Skeletal muscle cell (primary cell): Measurements from ENCODE around the gene GMPR.

ENCODE experiments used
- DNase-seq: peaks from one replicate; pipeline ENCODE4 v3.0.0-alpha.2; 2010; ENCODE audit warnings: low read depth
- H3K4me3 ChIP-seq: 2 replicates; pipeline ENCODE4 v1.5.1; 2011; ENCODE audit warnings: low read depth, mild to moderate bottlenecking, control low read depth, low read length, moderate library complexity

Gene GMPR

DNA sequence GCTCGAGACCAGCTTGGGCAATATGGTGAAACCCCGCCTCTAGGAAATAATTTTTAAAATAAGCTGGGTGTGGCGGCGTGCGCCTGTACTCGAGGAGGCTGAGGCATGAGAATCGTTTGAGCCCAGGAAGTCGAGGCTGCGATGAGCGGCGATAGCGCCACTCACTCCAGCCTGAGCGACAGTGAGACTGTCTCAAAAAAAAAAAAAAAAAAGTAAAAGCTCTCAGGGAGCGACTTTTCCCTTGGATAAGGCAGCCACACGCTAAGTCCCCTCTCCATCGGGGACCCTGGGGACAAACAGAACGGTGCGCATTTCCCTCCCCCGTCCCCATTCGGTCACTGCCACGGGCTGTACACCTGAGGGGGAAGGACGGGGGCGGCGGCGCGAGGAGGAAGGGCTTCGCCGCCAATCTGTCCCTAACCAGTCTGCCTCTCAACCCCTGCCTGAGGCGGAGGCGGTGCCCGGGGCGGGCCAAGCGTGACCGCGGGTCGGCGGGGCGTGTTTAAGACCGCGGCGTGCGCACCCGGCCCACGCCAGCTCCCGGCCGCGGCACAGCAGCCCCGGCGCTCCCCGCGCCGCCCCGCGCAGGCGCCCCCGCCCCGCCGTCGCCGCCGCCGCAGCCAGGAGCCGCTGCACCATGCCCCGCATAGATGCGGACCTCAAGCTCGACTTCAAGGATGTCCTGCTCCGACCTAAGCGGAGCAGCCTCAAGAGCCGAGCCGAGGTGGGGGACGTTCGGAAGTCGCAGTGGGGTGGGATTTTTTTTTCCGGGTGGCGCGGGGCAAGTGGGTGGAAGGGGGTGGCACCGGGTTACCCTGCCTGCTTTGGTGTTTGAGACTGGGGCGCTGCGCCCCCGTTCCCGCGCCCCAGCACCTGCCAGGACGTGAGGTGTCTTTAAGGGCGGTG, at the start of gene GMPR:
Gene GMPR, plus strand, starts transcription at position 531 of the 906 bp plus-strand sequence. Its CDS starts 107 bp downstream, at position 638.
- DNase-seq: no peak
- H3K4me3 ChIP-seq: peak within 1 kb of the TSS; percentile 46

DNA sequence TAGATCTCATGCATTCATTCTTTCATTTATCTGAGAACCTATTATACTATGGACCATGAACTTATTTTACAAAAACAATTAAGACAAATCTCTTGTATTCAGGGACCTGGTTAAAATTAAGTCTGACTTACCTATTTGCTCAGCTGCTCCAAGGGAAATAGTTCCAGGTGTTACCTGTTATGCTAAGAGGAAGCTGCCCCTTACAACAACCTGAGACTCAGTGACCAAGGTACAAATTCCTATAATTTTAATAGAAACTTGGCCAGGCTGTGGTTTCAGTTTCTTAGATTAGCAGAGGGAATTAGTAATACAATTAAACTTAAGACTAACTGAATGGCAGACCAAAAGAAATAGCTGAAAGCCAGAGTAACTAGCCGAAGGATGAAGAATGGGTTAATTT, 48.2 kb upstream of the GMPR start:
- no peak for DNase-seq

GRCh38 chr6:16196260-16196983, 42.0 kb upstream of the GMPR start:
- DNase-seq: no peak
- H3K4me3 ChIP-seq: no peak overlapping the region

More for the DNA sequence above, 48.2 kb upstream of the GMPR start:
- no peak overlapping the region for H3K4me3 ChIP-seq

DNA sequence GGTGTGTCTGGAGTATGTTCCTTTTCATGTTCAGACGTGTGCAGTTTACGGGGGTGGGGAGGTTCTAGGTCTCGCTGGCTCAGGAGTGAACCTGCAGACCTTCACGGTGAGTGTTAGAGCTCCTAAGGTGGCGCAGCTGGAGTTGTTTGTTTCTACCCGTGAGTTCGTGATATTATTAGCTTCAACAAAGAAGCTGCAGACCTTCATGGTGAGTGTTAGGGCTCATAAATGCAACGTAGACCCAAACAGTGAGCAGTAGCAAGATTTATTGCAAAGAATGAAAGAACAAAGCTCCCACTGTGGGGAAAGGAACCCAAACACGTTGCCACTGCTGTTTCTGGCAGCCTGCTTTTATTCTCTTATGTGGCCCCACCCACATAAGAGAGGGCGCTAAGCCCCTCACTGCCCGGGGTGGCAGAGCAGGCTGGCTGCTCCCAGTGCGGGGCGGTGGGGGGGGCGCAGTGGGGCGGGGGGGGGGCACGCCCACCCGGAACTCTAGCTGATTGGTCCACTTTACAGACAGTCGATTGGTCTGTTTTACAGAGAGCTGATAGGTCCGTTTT, 41.3 kb upstream of the GMPR start:
- DNase-seq: no peak
- H3K4me3 ChIP-seq: no peak overlapping the region

DNA sequence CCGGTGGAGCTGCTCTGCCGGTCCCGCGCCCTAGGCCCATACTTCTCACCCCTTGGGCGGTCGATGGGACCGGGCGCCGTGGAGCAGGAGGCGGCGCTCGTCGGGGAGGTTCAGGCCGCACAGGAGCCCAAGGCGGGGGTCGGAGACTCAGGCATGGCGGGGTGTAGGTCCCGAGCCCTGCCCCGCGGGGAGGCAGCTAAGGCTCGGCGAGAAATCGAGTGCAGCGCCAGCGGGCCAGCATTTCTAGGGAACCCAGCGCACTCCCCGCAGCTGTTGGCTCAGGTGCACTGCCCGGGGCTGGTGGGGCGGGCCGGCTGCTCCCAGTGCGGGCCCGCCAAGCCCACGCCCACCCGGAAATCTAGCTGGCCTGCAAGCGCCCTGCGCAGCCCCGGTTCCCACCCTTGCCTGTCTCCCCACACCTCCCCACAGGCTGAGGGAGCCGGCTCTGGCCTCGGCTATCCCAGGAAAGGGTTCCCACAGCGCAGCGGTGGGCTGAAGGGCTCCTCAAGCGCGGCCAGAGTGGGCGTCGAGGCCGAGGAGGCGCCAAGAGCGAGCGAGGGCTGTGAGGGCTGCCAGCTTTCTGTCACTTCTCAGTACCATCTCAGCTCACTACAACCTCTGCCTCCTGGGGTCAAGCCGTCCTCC, 40.2 kb upstream of the GMPR start:
- no peak overlapping the region for H3K4me3 ChIP-seq
- DNase-seq: no peak

GRCh38 chr6:16199804-16200203, 38.6 kb upstream of the GMPR start:
- no peak for DNase-seq
- H3K4me3 ChIP-seq: no peak overlapping the region

DNA sequence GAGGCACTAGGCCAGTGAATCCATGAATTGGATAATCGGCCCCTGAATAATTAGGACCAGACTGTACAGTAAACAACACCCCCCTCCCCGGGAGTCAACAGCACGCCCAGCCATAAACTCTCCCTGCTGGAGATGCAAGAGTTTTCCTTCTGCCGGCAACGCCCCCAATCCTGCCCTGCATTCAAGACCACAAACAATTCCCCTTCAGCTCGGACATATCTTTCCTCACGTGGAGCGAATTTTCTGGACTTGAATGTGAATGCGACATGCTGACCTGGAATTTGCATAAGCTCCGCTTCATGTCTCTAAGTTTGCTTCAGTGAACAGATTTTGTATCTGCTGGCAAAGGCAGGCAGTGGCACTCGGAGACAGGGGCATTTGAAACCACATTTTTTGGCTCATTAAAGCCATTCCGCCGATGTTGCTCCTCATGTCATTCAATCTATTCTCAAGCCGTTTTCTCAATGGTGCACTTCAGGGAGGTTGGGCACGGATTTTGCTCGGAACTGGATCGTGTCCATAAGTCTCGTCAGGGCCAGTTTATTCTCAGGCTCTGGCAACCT, 38.0 kb upstream of the GMPR start:
- no peak overlapping the region for H3K4me3 ChIP-seq
- DNase-seq: no peak

GRCh38 chr6:16201706-16202105, 36.7 kb upstream of the GMPR start:
- H3K4me3 ChIP-seq: no peak overlapping the region
- no peak for DNase-seq

DNA sequence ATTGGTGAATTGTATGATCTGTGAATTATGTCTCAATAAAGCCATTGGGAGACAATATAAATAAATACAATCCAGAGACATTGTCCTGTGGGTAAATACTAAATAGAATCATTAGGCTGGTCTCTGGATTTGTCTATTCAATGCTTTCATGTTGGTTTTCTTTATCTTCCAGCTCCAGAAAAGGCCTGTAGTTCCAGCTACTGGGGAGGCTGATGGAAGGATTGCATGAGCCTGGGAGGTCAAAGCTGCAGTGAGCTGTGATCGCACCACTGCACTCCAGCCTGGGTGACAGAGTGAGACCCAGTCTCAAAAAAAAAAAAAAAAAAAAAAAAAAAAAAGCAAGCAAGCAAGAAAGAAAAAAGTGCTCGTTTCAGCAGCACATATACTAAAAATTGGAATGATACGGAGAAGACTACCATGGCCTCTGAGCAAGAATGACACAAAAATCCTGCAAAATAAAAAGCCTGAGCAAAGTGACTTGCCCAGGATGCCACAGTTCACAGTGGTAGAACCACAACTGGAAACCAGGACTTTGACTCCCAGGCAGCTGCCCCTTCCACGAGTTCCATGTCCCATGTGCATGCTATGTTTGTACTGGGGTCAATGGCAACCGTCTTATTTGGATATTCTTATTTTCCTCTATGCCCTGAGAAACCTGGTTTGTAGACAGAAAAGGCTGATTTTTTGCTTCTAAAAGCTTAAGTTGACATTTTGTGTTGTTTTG, 33.6 kb upstream of the GMPR start:
- no peak for DNase-seq
- no peak overlapping the region for H3K4me3 ChIP-seq

GRCh38 chr6:16205377-16206144, 32.8 kb upstream of the GMPR start:
- peak; percentile 89 for DNase-seq
- H3K4me3 ChIP-seq: no peak overlapping the region

DNA sequence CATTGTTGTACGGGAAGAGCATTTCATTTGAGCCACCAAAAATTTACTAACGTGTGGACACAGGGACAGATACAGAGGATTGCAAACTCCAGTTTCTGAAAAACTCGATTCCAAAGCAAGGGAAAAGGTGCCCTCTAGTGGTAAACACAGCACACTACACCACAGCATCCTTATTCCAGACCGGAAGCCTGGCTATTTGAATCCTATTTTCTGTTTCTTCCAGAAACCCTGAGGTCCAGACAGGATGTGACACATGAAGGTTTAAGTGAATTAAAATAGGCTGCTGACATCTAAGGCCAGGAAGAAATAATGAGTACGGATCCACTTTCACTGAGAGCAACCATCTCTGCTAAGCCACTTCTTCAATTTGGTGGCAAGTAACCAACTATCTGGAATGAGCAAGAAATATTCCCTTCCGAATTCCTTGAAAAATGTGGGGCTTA, 31.8 kb upstream of the GMPR start:
- DNase-seq: peak; percentile 58
- no peak overlapping the region for H3K4me3 ChIP-seq

DNA sequence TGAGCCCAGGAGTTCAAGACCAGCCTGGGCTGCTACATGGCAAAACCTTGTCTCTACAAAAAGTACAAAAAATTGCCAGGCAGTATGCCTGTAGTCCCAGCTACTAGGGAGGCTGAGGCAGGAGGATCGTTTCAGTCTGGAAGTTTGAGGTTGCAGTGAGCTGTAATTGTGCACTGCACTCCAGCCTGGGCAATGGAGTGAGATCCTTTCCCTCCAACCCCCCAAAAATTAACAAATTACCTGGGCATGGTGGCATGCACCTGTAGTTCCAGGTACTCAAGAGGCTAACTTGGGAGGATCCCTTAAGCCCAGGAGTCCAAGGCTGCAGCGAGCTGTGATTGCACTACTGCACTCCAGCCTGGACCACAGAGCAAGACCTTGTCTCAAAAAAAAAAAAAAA, 29.4 kb upstream of the GMPR start:
- no peak overlapping the region for H3K4me3 ChIP-seq
- no peak for DNase-seq

DNA sequence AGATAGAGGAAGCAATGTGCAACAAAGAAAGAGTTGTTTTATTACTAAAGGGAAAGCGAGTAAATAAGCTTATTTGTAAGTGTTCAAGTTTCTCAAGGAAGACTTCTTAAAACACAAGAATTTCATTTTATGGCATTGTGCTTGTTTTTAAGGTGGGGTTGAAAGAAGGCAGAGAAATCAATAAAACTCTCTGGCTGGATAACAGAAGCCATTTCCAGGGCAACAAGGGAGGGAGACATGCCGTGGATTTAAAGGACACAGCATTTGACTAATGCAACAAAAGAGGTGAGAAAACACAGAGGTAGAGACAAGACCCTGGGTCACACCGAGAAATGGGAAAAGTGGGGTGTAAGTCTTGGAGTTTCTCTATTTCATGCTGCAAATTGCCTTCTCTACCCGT, 28.8 kb upstream of the GMPR start:
- no peak overlapping the region for H3K4me3 ChIP-seq
- DNase-seq: no peak

DNA sequence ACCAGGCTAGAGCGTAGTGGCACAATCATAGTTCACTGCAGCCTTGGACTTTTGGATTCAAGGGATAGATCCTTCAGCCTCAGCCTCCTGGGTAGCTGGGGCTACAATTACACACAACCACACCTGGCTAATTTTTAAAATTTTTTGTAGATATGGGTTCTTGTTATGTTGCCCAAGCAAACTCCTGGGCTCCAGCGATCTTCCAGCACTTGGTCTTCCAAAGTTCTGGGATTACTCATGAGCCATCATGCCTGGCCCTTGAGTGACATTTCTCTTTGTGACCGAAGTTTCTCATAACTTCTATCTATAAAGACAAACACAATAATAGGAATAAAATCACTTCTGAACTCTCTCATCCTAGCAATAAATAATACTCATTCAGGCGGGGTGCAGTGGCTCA, 26.1 kb upstream of the GMPR start:
- H3K4me3 ChIP-seq: no peak overlapping the region
- no peak for DNase-seq

DNA sequence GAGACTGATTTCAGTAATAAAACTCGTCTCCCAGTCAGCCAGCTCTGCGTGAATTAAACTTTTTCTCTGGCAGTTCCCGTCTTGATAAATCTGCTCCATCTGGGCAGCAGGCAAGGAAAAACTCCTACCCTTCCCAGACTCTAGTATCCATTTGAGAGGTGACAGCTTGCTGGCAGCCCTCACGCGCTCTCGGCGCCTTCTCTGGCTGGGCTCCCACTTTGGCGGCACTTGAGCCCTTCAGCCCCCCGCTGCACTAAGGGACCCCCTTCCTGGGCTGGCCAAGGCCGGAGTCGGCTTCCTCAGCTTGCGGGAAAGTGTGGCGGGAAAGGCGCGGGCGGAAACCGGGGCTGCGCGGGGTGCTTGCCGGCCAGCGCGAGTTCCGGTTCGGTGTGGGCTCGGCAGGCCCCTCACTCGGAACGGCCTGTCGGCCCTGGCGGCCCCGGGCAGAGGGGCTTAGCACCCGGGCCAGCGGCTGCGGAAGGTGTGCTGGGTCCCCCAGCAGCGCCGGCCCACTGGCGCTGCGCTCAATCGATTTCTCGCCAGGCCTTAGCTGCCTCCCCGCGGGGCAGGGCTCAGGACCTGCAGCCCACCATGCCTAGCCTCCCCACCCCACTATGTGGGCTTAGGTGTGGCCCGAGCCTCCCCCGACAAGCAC, 21.8 kb upstream of the GMPR start:
- peak overlapping the region; percentile 9 for H3K4me3 ChIP-seq

GRCh38 chr6:16217156-16217721, 21.1 kb upstream of the GMPR start:
- DNase-seq: no peak
- no peak overlapping the region for H3K4me3 ChIP-seq

More for the DNA sequence above, 21.8 kb upstream of the GMPR start:
- DNase-seq: no peak

DNA sequence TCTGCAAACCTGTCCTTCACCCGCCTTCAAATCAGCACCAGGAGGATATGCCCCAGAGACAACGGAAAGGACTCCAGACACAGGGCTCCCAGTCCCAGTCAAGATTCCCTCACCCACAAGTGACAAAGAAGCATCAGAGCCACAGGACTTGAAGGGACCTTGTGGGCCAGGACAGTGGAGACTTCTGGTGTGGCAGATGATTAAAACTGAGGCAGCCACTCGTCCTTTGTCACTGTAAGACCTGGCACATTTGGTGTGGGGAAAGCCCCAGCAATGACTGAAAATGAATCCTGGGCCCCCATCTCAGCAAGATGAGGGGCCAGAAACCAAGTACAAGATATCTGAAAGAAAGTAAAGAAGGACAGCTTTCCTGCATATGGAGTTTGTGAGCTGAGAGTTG, 15.6 kb upstream of the GMPR start:
- no peak for DNase-seq
- H3K4me3 ChIP-seq: no peak overlapping the region
